HL-60 (cell line): Measurements from ENCODE around the gene FCRL2.

Experiments
- CTCF ChIP-seq: IDR thresholded peaks from one replicate; pipeline ENCODE4 v1.5.1; 2011; ENCODE audit warnings: low read length, control low read depth, inconsistent platforms; ENCODE audit not compliant: insufficient read depth
- GABPA ChIP-seq: IDR thresholded peaks from 2 replicates; pipeline ENCODE4 v1.6.1; 2012; ENCODE audit warnings: low read depth
- POLR2AphosphoS5 ChIP-seq: IDR thresholded peaks from 2 replicates; pipeline ENCODE4 v1.6.1; 2012; ENCODE audit warnings: low read depth
- REST ChIP-seq: IDR thresholded peaks from 2 replicates; pipeline ENCODE4 v1.6.1; 2012; ENCODE audit warnings: low read depth; ENCODE audit not compliant: insufficient replicate concordance
- SPI1 ChIP-seq: IDR thresholded peaks from 2 replicates; pipeline ENCODE4 v1.6.1; 2012; ENCODE audit warnings: low read depth, mild to moderate bottlenecking, borderline replicate concordance

GRCh38 chr1:157781048-157781447, 4.1 kb upstream of the FCRL2 start:
- TF ChIP-seq POLR2AphosphoS5: no peak
- TF ChIP-seq CTCF: no peak
- TF ChIP-seq REST: no peak
- no peak for TF ChIP-seq GABPA
- no peak for TF ChIP-seq SPI1
